ENCODE results near the gene FHOD3. TPM values are rescaled to one million over a fixed set of nuclear protein-coding genes. Genes with fewer than 3 reads are reported as not detected.

Gene FHOD3
- total and polyA plus RNA-seq, 2 of the 4 experiments (the other 2 are of a cell fraction) = 14.6 to 16.0 TPM

- no peak for TF ChIP-seq BHLHE40 (IDR thresholded peaks at IDR 0.05; ENCODE audit: low read depth, low read length)
- TF ChIP-seq CHD1 (IDR thresholded peaks at IDR 0.05; ENCODE audit: low read depth, low read length) = no peak
- TF ChIP-seq CEBPB (IDR thresholded peaks at IDR 0.05; ENCODE audit: low read depth, low read length) = no peak
- no peak for TF ChIP-seq MAFK (IDR thresholded peaks at IDR 0.05; ENCODE audit: low read depth, low read length)
- TF ChIP-seq, protein P1, sequence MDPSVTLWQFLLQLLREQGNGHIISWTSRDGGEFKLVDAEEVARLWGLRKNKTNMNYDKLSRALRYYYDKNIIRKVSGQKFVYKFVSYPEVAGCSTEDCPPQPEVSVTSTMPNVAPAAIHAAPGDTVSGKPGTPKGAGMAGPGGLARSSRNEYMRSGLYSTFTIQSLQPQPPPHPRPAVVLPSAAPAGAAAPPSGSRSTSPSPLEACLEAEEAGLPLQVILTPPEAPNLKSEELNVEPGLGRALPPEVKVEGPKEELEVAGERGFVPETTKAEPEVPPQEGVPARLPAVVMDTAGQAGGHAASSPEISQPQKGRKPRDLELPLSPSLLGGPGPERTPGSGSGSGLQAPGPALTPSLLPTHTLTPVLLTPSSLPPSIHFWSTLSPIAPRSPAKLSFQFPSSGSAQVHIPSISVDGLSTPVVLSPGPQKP (IDR thresholded peaks at IDR 0.05; ENCODE audit: borderline replicate concordance, low read depth, low read length) = no peak
- no peak for TF ChIP-seq SMC3 (IDR thresholded peaks at IDR 0.05; ENCODE audit: low read depth, low read length)
- no peak for TF ChIP-seq FOS (IDR thresholded peaks at IDR 0.05; ENCODE audit: low read depth, low read length)
- TF ChIP-seq RAD21 (IDR thresholded peaks at IDR 0.05; ENCODE audit: low read length) = no peak
- TF ChIP-seq RFX5 (IDR thresholded peaks at IDR 0.05; ENCODE audit: low read depth, low read length) = no peak
- no peak for TF ChIP-seq NFE2L2 (IDR thresholded peaks at IDR 0.05; ENCODE audit: low read depth, low read length)
- TF ChIP-seq MAZ (IDR thresholded peaks at IDR 0.05; ENCODE audit: borderline replicate concordance, low read depth, low read length) = no peak
- no peak for TF ChIP-seq RCOR1 (IDR thresholded peaks at IDR 0.05; ENCODE audit: insufficient replicate concordance, low read length)
- TF ChIP-seq, protein P2, sequence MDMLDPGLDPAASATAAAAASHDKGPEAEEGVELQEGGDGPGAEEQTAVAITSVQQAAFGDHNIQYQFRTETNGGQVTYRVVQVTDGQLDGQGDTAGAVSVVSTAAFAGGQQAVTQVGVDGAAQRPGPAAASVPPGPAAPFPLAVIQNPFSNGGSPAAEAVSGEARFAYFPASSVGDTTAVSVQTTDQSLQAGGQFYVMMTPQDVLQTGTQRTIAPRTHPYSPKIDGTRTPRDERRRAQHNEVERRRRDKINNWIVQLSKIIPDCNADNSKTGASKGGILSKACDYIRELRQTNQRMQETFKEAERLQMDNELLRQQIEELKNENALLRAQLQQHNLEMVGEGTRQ (IDR thresholded peaks at IDR 0.05; ENCODE audit: low read depth, low read length) = no peak
- no peak for TF ChIP-seq POLR2A (IDR thresholded peaks at IDR 0.05; ENCODE audit: low read depth, low read length)
- H2BK15ac ChIP-seq (ENCODE audit: low read depth, low read length) = no peak overlapping the region
- dilution Hi-C loops (cut with HindIII; ENCODE audit: low sequenced_read_pairs, unreplicated experiment) = no loop called here
- ChIA-PET POLR2A (ENCODE audit: unreplicated experiment) (no interaction called here), CTCF (no interaction called here)
- BruUV-seq (replicated peaks) = no TSS peak
- H3K23ac ChIP-seq (ENCODE audit: low read depth, low read length) = no peak overlapping the region
- H3K9me3 ChIP-seq (ENCODE audit: control insufficient read depth, insufficient read depth, low read length) = no peaks in the 10 kb centered on the region
- intact Hi-C loops (cut with micrococcal nuclease) = no loop called here
- no peak overlapping the region for H2AK5ac ChIP-seq (ENCODE audit: low read depth, low read length)
- H3K9me1 ChIP-seq (ENCODE audit: insufficient read depth, low read length) = no peaks in the 10 kb centered on the region; the same call in 1 of the 2 replicates
- H4K8ac ChIP-seq (ENCODE audit: low read depth in 2 of 2, low read length in 2 of 2) = no peak overlapping the region
- no peak overlapping the region for H3K27ac ChIP-seq (ENCODE audit: insufficient read depth, low read length)
- H3K4me1 ChIP-seq (ENCODE audit: control insufficient read depth, insufficient read depth, low read length) = peaks cover 2% of the 10 kb centered on the region
- ATAC-seq (ENCODE audit: low read depth) = no peak; the same call in 1 of the 2 replicates
- 60% methylated on average over 1 of the region's 6 CpGs; no CpG with 5 or more reads in 1 of the 2 experiments for WGBS, 2 experiments (ENCODE audit: extremely low coverage in 2 of 2, insufficient read length in 1 of 2)
- no peak overlapping the region for H3K4me2 ChIP-seq (ENCODE audit: low read depth, low read length)
- 0 out of 2 replicates have a peak, but pooled peaks cover 6% of the 10 kb centered on the region for H4K20me1 ChIP-seq (ENCODE audit: insufficient read depth, low read length)
- no peak overlapping the region for H3K9ac ChIP-seq (ENCODE audit: low read depth, low read length)
- H3K4ac ChIP-seq (ENCODE audit: low read depth, low read length) = no peak overlapping the region
- H4K5ac ChIP-seq (ENCODE audit: low read depth, low read length) = no peak overlapping the region
- no peak overlapping the region for H2BK5ac ChIP-seq (ENCODE audit: low read depth, low read length, poor library complexity, severe bottlenecking)
- H3K4me3 ChIP-seq (ENCODE audit: insufficient read depth, low read depth, low read length) = no peak overlapping the region
- no peak for DNase-seq
- no peak overlapping the region for H4K91ac ChIP-seq (ENCODE audit: insufficient read depth, low read depth, low read length)
- no peaks in the 10 kb centered on the region; a peak in 1 of 4 replicates for H3K79me1 ChIP-seq (ENCODE audit: low read depth in 1 of 2, low read length in 2 of 2)
- in situ Hi-C loops (cut with MboI; ENCODE audit: low sequenced_read_pairs) = no loop called here
- H2BK20ac ChIP-seq (ENCODE audit: low read depth, low read length) = no peak overlapping the region
- H3K14ac ChIP-seq (replicated peaks; ENCODE audit: low read depth, low read length) = no peak overlapping the region
- no peak overlapping the region for H2AK9ac ChIP-seq (replicated peaks; ENCODE audit: low read depth, low read length, poor library complexity)
- no peak overlapping the region for H2AFZ ChIP-seq (replicated peaks; ENCODE audit: low read length, poor library complexity)
- no peaks in the 10 kb centered on the region for H3K36me3 ChIP-seq (ENCODE audit: control insufficient read depth, insufficient read depth, low read length)
- H3K56ac ChIP-seq (ENCODE audit: extremely low read depth, insufficient read depth, low read length) = no peak overlapping the region
- H3K18ac ChIP-seq (ENCODE audit: low read depth, low read length) = no peak overlapping the region
- H3K27me3 ChIP-seq (ENCODE audit: control insufficient read depth, insufficient read depth, low read length) = no peaks in the 10 kb centered on the region
- no peak overlapping the region for H2BK120ac ChIP-seq (ENCODE audit: low read depth, low read length)
Measured at GRCh38 chr18:36492604-36493329, 195.3 kb downstream of the FHOD3 start.

All from IMR-90 (cell line).